Measurements from ENCODE around the gene HOTAIR.

Gene HOTAIR

GRCh38 chr12:53940443-53941014 lies 34.2 kb downstream of the HOTAIR start:
- no peak for DNase-seq

GRCh38 chr12:53939141-53940108 lies 35.3 kb downstream of the HOTAIR start:
- DNase-seq, result no peak

GRCh38 chr12:53938326-53939140 lies 36.2 kb downstream of the HOTAIR start, which contains the start of gene HOXC13:
Gene HOXC13 (plus strand): TSS chr12:53938831. CDS start chr12:53938907, 76 bp downstream.
- DNase-seq, result no peak

- DNase-seq, result no peak
Observed at GRCh38 chr12:53937596-53938325, 37.0 kb downstream of the HOTAIR start.

GRCh38 chr12:53937099-53937498 lies 37.7 kb downstream of the HOTAIR start:
- DNase-seq, result no peak

GRCh38 chr12:53935383-53936341 lies 39.1 kb downstream of the HOTAIR start:
- no peak for DNase-seq

GRCh38 chr12:53932915-53933314 lies 41.8 kb downstream of the HOTAIR start:
- no peak for DNase-seq

GRCh38 chr12:53931844-53932581 lies 42.7 kb downstream of the HOTAIR start:
- DNase-seq, result no peak

GRCh38 chr12:53930591-53931255 lies 44.0 kb downstream of the HOTAIR start:
- no peak for DNase-seq

- no peak for DNase-seq
Observed at GRCh38 chr12:53929527-53929926, 45.2 kb downstream of the HOTAIR start.

GRCh38 chr12:53928054-53928835 lies 46.5 kb downstream of the HOTAIR start:
- DNase-seq, result no peak

GRCh38 chr12:53927220-53928029 lies 47.3 kb downstream of the HOTAIR start:
- DNase-seq, result no peak

GRCh38 chr12:53924521-53925405 lies 50.0 kb downstream of the HOTAIR start:
- DNase-seq, result no peak

GRCh38 chr12:53916788-53917655 lies 57.7 kb downstream of the HOTAIR start:
- no peak for DNase-seq
